Ishikawa (cell line): ENCODE measurements around the gene AFDN.

Experiments used
- CEBPB ChIP-seq: IDR thresholded peaks from 2 replicates; pipeline ENCODE4 v1.6.1; 2012
- RAD21 ChIP-seq: IDR thresholded peaks from 2 replicates; pipeline ENCODE4 v1.6.1; 2012; ENCODE audit warnings: low read depth

DNA sequence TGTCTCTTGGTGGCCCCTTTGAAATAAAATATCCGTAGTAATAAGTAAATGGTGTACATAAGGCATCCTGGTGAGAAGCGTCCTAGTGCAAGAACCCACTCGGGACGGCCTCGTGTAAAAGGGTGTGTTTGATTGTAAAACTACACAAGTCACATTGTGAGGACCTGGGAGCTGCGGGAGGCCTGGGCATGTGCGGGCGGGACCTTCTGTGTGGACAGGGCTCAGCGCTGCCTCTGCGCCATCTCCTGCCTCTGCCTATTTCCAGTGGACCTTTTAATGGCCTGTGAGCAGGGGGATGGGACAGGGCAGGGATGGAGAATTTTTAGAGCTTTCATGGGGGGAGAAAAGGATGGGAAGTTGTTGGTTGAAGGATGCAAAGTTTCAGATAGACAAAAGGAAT lies 145.5 kb downstream of the AFDN start:
- no peak for TF ChIP-seq RAD21
- no peak for TF ChIP-seq CEBPB
